Progenitor cell of endocrine pancreas (in vitro differentiated cells): ENCODE results near the gene STRN3. TPM values are rescaled to one million over a fixed set of nuclear protein-coding genes. Genes with fewer than 3 reads are reported as not detected.

Experiments
- DNase-seq: peaks from one replicate; pipeline ENCODE4 v3.0.0; 2021; ENCODE audit warnings: low spot score; ENCODE audit not compliant: unreplicated experiment
- H3K27ac Mint-ChIP-seq: 2 replicates; pipeline ENCODE4 v1.8.0; 2021; ENCODE audit warnings: mild to moderate bottlenecking, moderate library complexity, mixed read lengths
- H3K27me3 Mint-ChIP-seq: 2 replicates; pipeline ENCODE4 v1.8.0; 2021; ENCODE audit warnings: mixed read lengths
- H3K36me3 Mint-ChIP-seq: 2 replicates; pipeline ENCODE4 v1.8.0; 2022; ENCODE audit warnings: mixed read lengths; ENCODE audit not compliant: insufficient read depth
- H3K4me1 Mint-ChIP-seq: 2 replicates; pipeline ENCODE4 v1.8.0; 2021; ENCODE audit warnings: low read depth, mixed read lengths
- H3K4me3 Mint-ChIP-seq: 2 replicates; pipeline ENCODE4 v1.8.0; 2021; ENCODE audit warnings: low read depth, mild to moderate bottlenecking, moderate library complexity, mixed read lengths
- H3K9me3 Mint-ChIP-seq: 2 replicates; pipeline ENCODE4 v1.8.0; 2021; ENCODE audit warnings: low read depth, mixed read lengths
- CTCF ChIP-seq: fragments of 200-600 bp; sonication (generic); IDR thresholded peaks from one replicate; pipeline ENCODE4 v1.5.0; 2021; ENCODE audit warnings: antibody characterized with exemption, mild to moderate bottlenecking; ENCODE audit not compliant: unreplicated experiment
- total RNA-seq: library from RNA; stranded (reverse); gene quantifications from 2 replicates; pipeline ENCODE4 v1.2.1, GENCODE V29; 2021

The STRN3 gene
- total RNA-seq, 1 donor from 2014 or later, result 46.7 TPM

GRCh38 chr14:30960216-30960615 lies 66.0 kb downstream of the STRN3 start:
- no peak for DNase-seq
- Mint-ChIP-seq H3K4me1 (peaks cover 19% of the 10 kb centered on the region), H3K4me3 (no peak overlapping the region), H3K36me3 (peaks cover 24% of the 10 kb centered on the region), H3K27ac (peak overlapping the region; percentile 46), H3K9me3 (peaks cover 5% of the 10 kb centered on the region), H3K27me3 (no peaks in the 10 kb centered on the region)
- no peak for TF ChIP-seq CTCF

- Mint-ChIP-seq H3K4me3 (no peak overlapping the region), H3K9me3 (no peaks in the 10 kb centered on the region), H3K4me1 (peaks cover 19% of the 10 kb centered on the region), H3K27me3 (no peaks in the 10 kb centered on the region), H3K36me3 (peaks cover 17% of the 10 kb centered on the region), H3K27ac (peak overlapping the region; percentile 52)
- TF ChIP-seq CTCF, result no peak
- DNase-seq, result no peak
Observed at GRCh38 chr14:30958555-30959407, 67.4 kb downstream of the STRN3 start.

GRCh38 chr14:30957813-30958370 lies 68.3 kb downstream of the STRN3 start:
- Mint-ChIP-seq H3K27ac (no peak overlapping the region), H3K9me3 (no peaks in the 10 kb centered on the region), H3K4me3 (no peak overlapping the region), H3K4me1 (peaks cover 19% of the 10 kb centered on the region), H3K36me3 (peaks cover 13% of the 10 kb centered on the region), H3K27me3 (no peaks in the 10 kb centered on the region)
- TF ChIP-seq CTCF, result no peak
- DNase-seq, result no peak

GRCh38 chr14:30949651-30950050 lies 76.5 kb downstream of the STRN3 start:
- H3K27me3 Mint-ChIP-seq, result no peaks in the 10 kb centered on the region
- no peaks in the 10 kb centered on the region for H3K9me3 Mint-ChIP-seq
- no peak for DNase-seq
- TF ChIP-seq CTCF, result no peak
- H3K36me3 Mint-ChIP-seq, result peaks cover 20% of the 10 kb centered on the region
- no peak overlapping the region for H3K4me3 Mint-ChIP-seq
- no peaks in the 10 kb centered on the region for H3K4me1 Mint-ChIP-seq
- no peak overlapping the region for H3K27ac Mint-ChIP-seq

- Mint-ChIP-seq H3K4me1 (no peaks in the 10 kb centered on the region), H3K9me3 (no peaks in the 10 kb centered on the region), H3K27ac (no peak overlapping the region), H3K36me3 (peaks cover 19% of the 10 kb centered on the region), H3K4me3 (no peak overlapping the region), H3K27me3 (no peaks in the 10 kb centered on the region)
- TF ChIP-seq CTCF, result no peak
- no peak for DNase-seq
Observed at GRCh38 chr14:30943694-30944093, 82.5 kb downstream of the STRN3 start.
